ENCODE data around the gene PLEKHG2.

The PLEKHG2 gene

GRCh38 chr19:39420769-39421168 lies 8.3 kb downstream of the PLEKHG2 start:
- no peak for DNase-seq (ENCODE audit: low read depth, low spot score)

- DNase-seq (ENCODE audit: low read depth, low spot score) = no peak
These were observed 9.6 kb downstream of the PLEKHG2 start for GRCh38 chr19:39422020-39422419.

GRCh38 chr19:39423258-39424086 lies 11.0 kb downstream of the PLEKHG2 start:
- no peak for DNase-seq (ENCODE audit: low read depth, low spot score)

GRCh38 chr19:39424934-39425333 lies 12.5 kb downstream of the PLEKHG2 start:
- no peak for DNase-seq (ENCODE audit: low read depth, low spot score)

- no peak for DNase-seq (ENCODE audit: low read depth, low spot score)
These were observed 13.3 kb downstream of the PLEKHG2 start for GRCh38 chr19:39425744-39426143.

GRCh38 chr19:39426170-39426569 lies 13.7 kb downstream of the PLEKHG2 start:
- no peak for DNase-seq (ENCODE audit: low read depth, low spot score)

- DNase-seq (ENCODE audit: low read depth, low spot score) = no peak
These were observed 15.2 kb downstream of the PLEKHG2 start for GRCh38 chr19:39427707-39428106.

- DNase-seq (ENCODE audit: low read depth, low spot score) = peak; percentile 93
These were observed 16.0 kb downstream of the PLEKHG2 start for GRCh38 chr19:39428283-39429112.

- peak; percentile 89 for DNase-seq (ENCODE audit: low read depth, low spot score)
These were observed 18.5 kb downstream of the PLEKHG2 start for GRCh38 chr19:39430675-39431593.

- no peak for DNase-seq (ENCODE audit: low read depth, low spot score)
These were observed 20.2 kb downstream of the PLEKHG2 start for GRCh38 chr19:39432677-39433025.

- no peak for DNase-seq (ENCODE audit: low read depth, low spot score)
These were observed 21.1 kb downstream of the PLEKHG2 start for GRCh38 chr19:39433480-39434079.

GRCh38 chr19:39434123-39435076 lies 21.9 kb downstream of the PLEKHG2 start:
- DNase-seq (ENCODE audit: low read depth, low spot score) = no peak

- peak; percentile 92 for DNase-seq (ENCODE audit: low read depth, low spot score)
These were observed 23.3 kb downstream of the PLEKHG2 start, which contains the start of gene RPS16 for GRCh38 chr19:39435499-39436349. Gene RPS16, minus strand, starts transcription at chr19:39435949. Its CDS starts 54 bp downstream, at chr19:39435895.

- no peak for DNase-seq (ENCODE audit: low read depth, low spot score)
These were observed 23.9 kb downstream of the PLEKHG2 start for GRCh38 chr19:39436350-39436716.

GRCh38 chr19:39438270-39438934 lies 25.9 kb downstream of the PLEKHG2 start:
- no peak for DNase-seq (ENCODE audit: low read depth, low spot score)

GRCh38 chr19:39444598-39445195 lies 32.2 kb downstream of the PLEKHG2 start:
- no peak for DNase-seq (ENCODE audit: low read depth, low spot score)

GRCh38 chr19:39445196-39446111 lies 33.0 kb downstream of the PLEKHG2 start, which contains the start of gene SUPT5H:
Gene SUPT5H, plus strand, starts transcription at chr19:39445582. Its CDS starts 309 bp downstream, at chr19:39445891.
- DNase-seq (ENCODE audit: low read depth, low spot score) = peak; percentile 95
